GM19438 (cell line): Measurements from ENCODE around the gene EEF1B2.
"Not testable (repeated sequence)": the region's sequence is repeated elsewhere in the genome, so short reads cannot be mapped to it uniquely, and the experiment has no call there.

Source experiments
- ATAC-seq: cut with Tn5 transposase; IDR thresholded peaks from one replicate; pipeline ENCODE4 v1.9.1; 2021; ENCODE audit warnings: low read depth; ENCODE audit not compliant: unreplicated experiment

The EEF1B2 gene

DNA sequence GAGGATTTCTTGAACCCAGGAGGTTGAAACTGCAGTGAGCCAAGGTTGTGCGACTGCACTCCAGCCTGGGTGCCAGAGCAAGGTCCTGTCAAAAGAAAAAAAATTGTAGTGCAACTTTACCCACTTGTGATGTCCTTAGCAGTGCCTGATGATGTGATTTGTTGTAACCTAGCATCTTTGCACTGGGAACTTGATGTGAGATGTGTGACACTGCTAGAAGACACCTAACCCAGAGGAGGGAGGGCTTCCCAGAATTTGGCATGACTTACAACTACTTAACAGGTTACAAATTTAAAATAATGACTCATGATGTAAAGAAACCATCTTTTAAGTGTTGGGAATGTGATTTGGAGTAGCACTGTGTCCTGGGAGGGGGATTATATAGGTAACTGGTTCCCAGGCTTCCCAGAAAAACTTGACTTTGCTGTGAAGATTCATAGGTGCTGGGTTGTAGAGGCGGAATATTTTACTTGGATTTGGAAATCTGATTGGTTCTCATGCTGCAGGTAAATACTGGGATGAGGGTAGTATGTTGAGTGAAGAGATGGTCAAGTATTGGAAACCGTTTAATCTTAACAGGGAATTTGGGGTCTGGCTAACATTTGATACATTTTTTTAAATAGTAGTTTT is 3.7 kb downstream of the EEF1B2 start:
- ATAC-seq = no peak

DNA sequence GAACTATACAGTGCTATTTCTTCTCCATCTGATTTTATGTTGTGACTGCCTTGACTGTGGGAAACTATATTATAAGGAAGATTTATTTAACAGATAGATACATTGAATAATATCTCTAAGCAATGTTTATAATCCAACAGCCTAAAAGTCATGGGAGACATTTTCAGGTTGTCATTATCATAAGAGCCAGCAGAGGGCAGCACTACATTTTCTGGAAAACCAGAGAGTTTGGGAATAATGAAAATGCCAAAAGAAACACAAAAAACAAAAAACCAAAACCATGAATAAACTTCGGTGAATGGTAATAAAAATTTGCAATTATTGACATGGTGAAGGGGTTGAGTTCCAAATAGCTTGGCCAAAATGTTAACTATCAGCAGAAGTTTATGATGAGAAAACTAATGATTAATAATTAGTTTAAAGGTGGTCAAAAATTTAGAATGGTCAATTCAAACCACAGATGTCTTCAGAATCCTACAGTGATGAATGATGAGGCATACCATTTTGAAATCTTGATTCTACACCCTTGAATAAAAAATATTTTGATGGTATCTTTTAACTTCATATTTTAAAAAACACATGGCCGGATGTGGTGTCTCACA is 4.7 kb downstream of the EEF1B2 start:
- ATAC-seq = no peak

DNA sequence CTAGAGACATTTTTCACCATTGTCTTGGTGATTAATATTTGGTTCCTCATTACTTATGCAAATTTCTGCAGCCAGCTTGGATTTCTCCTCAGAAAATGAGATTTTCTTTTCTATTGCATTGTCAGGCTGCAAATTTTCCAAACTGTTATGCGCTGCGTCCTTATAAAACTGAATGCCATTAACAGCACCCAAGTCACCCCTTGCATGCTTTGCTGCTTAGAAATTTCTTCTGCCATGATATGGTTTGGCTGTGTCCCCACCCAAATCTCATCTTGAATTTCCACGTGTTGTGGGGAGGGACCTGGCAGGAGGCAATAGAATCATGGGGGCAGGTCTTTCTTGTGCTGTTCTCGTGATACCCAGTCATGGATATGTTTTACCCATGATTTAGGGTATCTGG is 8.5 kb downstream of the EEF1B2 start:
- ATAC-seq = not testable (repeated sequence)

DNA sequence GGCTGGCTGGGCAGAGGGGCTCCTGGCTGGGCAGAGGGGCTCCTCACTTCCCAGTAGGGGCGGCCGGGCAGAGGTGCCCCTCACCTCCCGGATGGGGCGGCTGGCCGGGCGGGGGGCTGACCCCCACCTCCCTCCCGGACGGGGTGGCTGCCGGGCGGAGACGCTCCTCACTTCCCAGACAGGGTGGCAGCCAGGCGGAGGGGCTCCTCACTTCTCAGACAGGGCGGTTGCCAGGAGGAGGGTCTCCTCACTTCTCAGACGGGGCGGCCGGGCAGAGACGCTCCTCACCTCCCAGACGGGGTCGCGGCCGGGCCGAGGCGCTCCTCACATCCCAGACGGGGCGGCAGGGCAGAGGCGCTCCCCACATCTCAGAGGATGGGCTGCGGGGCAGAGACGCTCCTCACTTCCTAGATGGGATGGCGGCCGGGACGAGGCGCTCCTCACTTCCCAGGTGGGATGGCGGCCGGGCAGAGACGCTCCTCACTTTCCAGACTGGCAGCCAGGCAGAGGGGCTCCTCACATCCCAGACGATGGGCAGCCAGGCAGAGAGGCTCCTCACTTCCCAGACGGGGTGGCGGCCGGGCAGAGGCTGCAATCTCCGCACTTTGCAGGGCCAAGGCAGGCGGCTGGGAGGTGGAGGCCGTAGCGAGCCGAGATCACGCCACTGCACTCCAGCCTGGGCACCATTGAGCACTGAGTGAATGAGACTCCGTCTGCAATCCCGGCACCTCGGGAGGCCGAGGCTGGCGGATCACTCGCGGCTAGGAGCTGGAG is 12.1 kb downstream of the EEF1B2 start:
- ATAC-seq = not testable (repeated sequence)

DNA sequence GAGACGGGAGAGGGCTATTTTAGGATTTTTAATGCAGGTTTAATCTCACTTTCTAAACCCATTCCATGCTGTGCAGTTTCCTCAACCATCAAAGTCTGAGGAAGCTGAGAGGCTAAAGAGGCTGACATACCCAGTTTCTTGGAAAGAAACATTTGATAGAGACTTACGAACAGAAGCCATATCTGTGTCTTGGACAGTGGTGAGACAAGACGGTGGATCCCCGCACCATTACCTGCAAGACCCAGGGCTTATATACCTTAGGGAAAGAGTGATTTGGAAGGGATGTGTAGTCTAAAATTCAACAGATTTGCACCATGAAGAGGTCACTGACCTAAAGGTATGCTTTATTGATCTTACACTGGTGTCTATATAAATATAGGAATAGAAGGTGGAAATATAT is 13.5 kb downstream of the EEF1B2 start:
- no peak for ATAC-seq

DNA sequence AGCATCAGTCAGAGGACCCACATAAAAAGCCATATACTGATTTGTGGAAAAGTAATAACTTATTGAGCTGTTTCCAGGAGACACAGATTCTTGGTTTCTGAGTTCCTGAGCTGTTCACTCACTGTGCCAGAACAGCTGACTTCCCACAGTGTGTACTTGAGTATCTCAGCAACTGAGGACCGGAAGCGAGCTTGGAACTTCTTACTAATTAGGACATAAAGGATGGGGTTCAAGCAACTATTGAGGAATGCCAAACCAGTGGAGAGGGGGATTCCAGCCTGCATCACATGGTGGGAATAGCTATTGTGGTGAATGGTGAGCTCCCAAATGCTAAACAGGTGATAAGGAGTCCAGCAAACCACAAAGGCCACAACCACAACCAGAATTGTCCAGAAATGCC is 16.4 kb downstream of the EEF1B2 start:
- ATAC-seq = no peak

DNA sequence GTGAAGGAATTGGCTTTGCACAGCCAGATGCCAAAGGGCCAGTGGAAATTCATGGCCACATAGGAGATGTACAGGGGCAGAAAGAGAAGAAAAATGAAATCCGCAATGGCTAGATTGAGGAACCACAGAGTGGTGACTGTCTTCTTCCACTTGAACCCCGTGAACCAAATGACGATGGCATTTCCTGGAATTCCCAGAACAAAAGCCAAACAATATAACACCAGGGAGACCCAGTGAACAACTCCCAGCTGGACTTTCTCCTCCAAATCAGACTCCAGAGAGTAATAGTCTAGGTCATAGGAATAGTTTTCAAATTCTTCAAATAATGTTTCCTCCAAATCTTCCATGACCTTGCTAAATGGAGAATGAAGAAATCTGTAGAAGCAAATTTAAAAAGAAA is 17.2 kb downstream of the EEF1B2 start:
- no peak for ATAC-seq

DNA sequence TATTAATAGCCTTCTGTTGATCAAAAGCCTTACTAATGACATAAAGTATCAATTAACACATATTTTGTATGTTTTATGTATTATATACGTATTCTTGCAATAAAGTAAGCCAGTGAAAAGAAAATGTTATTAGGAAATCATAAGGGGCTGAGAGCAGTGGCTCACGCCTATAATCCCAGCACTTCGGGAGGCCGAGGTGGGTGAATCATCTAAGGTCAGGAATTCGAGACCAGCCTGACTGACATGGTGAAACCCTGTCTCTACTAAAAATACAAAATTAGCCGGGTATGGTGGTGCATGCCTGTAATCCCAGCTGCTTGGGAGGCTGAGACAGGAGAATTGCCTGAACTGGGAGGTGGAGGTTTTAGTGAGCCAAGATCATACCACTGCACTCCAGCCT is 21.8 kb downstream of the EEF1B2 start:
- not testable (repeated sequence) for ATAC-seq

DNA sequence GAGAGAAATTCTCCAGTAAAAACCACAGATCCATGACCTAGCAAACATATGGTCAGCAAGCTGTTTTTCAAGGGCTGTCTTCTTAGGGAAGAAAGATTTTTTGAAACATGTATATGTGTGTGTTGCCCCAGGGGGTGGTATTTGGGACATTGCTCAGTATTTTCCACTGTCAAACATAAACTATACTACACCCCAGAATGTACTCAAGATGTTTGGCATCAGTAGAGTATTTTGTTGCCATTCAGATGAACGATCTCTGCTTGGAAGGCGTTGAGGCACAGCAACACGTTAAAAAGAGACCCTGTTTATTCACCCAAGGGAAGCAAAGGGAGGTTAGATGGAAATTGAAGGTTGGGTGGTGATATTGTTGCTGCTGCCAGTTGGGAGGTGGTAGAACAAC is 30.0 kb downstream of the EEF1B2 start:
- ATAC-seq = no peak

DNA sequence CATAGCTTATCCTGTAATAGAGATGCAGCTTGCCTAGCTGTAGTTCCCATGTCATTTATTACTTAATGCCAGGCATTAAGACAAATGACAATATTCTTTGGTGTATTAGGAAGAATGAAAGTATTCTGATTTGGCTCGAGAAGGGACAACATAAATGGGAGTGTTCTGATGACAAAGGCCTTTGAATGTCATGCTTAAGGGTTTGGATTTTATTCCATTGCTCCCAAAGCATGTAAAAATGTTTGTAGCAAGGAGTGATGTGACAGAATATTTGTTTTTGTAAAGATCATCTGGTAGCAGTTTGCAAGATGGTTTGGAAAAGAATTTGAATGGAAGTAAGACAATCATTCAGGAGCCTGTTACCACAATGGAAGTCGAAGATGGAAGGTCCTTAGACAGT is 30.4 kb downstream of the EEF1B2 start:
- no peak for ATAC-seq

DNA sequence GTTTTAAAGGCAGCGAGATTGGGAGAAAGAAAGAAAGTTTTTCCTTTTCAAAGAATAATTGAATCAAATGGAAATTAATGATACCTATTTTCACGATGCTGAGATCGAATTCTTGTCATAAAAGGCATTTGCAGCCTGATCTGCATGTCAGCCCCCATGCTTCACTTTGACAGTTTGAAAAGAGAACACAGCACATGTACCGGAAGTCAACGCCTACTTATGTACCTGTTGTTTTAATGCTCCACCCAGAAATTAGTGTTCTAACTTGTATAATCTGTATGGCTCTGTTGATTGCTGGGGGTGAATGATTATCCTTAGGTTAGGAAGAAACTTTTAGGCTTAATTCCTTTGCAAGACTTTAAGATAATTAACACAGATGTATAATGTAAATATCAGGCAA is 31.0 kb downstream of the EEF1B2 start:
- no peak for ATAC-seq

DNA sequence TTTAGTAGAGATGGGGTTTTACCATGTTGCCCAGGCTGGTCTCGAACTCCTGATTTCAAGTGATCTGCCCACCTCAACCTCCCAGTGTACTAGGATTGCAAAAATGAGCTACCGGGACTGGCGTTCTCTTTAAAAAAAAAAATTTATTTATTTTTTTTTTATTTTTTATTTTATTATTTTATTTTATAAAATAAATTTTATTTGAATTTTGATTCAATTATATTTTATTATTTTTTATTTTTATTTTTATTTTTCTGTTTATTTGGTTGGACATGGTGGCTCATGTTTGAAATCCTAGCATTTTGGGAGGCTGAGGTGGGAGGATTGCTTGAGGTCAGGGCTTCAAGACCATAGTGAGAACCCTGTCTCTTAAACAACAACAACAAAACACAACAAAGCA is 32.5 kb downstream of the EEF1B2 start:
- ATAC-seq = no peak

DNA sequence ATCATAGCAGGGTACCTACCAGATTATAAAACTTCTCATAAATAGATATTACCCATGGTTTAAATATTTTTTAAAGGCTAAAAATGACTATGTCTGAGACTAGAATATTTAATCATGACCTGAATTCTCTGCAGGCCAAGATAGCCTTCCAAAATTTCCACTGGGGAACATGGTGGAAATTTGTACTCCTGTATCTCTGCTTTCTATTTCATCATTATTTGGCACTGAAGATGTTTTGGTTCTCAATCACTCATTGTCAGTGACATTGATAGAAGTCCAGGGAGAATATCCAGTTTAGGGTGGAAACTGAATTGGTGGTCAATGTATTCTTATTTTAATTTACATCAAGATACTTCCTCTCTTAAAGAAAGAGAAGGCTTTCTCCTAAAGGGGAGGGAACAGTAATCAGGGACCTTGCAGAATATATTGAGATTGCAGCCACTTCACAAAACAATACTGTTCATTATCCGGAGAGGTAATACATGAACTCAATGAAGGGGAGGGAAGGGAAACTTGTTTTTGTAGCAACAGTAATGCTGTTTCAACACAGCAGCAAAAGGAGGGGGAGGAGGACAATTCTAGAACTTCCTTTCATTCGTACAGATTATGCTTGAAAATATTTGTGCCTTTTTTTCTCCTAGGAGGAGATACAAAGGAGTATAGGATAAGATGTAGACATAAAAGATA is 34.1 kb downstream of the EEF1B2 start:
- no peak for ATAC-seq

DNA sequence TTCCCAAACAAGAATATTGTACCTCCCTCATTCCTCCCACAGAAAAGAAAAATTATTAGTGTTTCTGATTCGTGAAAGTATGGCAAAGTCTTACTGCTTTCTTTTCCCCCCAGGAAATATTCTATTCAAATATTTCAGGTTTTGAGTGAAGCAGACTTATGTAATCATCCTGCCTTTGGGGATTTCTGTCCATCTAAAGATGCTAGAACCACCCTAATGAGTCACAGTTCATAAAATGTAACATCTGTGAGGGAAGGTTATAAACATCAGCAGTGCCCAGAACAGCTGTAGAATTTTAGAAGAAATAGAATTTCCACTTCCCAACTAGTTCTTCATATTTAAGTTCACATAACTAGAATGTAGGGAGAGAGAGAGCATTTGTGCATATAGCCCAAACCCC is 39.0 kb downstream of the EEF1B2 start:
- ATAC-seq = no peak

DNA sequence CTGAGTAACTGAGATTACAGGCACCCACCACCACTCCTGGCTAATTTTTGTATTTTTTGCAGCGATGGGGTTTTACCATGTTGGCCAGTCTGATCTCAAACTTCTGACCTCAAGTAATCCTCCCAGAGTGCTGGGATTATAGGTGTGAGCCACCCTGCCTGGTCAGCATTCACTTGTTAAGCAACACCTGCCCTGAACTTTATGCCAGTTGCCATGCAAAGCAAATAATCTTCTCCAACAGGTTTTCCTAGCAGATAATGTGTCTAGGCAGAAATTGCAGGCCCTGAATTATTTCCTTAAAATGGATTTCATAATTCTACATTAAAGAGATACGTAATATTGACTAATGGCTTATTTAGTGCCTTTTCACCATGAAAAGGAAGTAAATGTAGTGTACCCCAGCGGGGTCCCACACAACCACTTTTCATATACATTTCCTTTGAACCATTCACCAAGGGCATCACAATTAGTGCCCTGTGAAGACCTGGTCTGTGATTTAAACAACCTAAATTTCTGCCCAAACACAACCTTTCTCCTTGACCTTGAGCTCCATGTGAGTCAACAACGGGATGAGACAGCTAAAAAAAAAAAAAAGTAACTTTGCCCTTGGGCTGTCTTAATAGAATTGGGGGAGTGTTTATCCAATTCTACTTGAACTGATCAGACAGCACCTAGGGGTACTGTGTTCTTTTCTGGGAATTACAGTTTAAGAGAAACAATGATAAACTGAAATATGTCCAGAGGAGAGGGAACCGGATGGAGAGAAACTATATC is 41.6 kb downstream of the EEF1B2 start:
- no peak for ATAC-seq

DNA sequence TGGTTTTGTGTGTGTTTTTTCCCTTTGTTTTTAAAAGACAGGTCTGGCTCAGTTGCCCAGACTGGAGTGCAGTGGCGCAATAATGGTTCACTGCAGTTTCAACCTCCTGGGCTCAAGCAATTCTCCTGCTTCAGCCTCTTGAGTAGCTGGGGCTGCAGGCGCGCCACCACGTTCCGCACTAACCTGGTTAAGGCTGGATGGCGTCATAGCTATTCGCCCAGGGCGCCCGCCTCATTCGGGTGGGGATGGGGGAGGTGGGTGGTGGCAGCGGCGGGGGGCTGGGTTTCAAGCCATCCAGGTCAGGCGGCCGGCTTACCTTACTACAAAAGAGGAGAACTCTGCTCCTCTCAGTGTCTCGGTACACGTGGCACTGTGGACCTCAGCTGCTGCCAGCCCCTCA is 42.8 kb downstream of the EEF1B2 start:
- ATAC-seq = no peak

DNA sequence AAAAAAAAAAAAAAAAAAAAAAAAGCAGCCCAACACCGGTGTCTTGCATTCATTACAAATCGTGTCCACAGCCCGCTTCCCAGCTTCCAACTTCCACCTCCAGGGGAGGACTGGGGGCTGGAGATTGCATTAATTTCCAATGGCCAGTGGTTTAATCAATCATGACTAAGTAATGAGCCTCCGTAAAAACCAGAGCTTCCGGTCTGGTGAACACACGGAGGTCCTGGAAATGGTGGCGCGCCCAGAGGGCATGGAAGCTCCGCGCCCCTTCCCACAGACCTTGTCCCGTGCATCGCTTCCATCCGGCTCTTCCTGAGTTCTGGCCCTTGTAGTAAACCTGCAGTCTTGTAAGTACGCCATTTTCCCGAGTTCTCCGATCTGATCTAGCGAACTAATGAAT is 43.6 kb downstream of the EEF1B2 start:
- no peak for ATAC-seq

DNA sequence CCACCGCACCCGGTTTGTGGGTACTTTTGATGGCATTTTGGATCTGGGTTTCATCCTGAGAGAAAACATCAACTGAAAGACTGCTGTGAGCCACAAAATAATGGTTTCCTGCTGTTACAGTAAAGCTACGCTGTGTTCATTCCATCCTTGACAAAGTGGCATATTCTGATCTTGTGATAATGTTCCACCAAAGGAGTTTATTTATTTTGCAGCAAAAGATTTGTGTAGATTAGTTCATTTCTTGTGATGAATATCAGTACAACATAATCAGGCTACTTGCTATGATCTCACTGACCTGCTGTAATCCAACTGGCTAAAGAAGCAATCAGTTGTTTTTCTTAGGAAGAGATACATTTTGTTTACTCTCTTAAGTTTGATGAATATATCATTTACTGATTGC is 45.0 kb downstream of the EEF1B2 start:
- no peak for ATAC-seq

DNA sequence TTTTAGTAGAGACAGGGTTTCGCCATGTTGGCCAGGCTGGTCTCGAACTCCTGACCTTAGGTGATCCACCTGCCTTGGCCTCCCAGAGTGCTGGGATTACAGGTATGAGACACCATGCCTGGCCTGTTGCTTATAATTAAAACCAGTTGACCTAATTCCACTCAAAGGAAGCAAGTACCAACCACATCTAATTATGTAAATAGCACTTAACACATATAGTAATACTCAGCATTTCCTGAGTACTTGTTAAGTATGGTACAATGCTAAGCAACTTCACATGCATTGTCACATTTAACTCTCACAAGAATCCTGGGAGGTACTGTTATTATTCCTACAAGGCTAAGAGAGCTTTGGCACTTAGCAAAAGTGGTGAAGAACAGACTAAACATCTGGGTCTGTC is 47.6 kb downstream of the EEF1B2 start:
- ATAC-seq = not testable (repeated sequence)

DNA sequence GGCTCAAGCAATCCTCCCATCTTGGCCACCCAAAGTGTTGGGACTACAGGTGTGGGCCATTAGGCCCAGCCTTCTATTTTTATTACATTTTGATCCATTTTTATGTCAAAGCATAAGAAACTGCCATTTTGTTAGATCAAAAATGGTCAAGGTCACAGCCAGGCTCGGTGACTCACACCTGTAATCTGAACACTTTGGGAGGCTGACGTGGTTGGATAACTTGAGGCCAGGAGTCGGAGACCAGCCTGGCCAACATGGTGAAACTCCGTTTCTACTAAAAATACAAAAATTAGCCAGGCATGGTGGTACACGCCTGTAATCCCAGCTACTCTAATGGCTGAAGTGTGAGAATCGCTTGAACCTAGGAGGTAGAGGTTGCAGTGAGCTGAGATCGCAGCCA is 49.2 kb downstream of the EEF1B2 start:
- ATAC-seq = no peak
